Uterus (tissue), 4 donors: Measurements from ENCODE around the gene ASIC2. TPM values are rescaled to one million over a fixed set of nuclear protein-coding genes. Genes with fewer than 3 reads are reported as not detected.

Experiments
- DNase-seq, 2 donors: peaks; one replicate each; pipeline ENCODE4 v3.0.0-alpha.2; 2019 to 2020
- H3K27ac ChIP-seq, 2 donors: fragments of 200-600 bp; sonication (generic); 1 replicate in 1 of 2; 2 replicates in 1 of 2; pipeline ENCODE4 v1.5.1; 2016 to 2018
- H3K27me3 ChIP-seq, 2 donors: fragments of 200-600 bp; sonication (generic); one replicate each; pipeline ENCODE4 v1.5.1; 2018 to 2019; ENCODE audit warnings: control low read depth in 1 of 2
- H3K36me3 ChIP-seq, 2 donors: fragments of 200-600 bp; sonication (generic); one replicate each; pipeline ENCODE4 v1.5.1; 2019; ENCODE audit warnings: control low read depth in 1 of 2
- H3K4me1 ChIP-seq, 2 donors: fragments of 200-600 bp; sonication (generic); one replicate each; pipeline ENCODE4 v1.5.1; 2018 to 2019; ENCODE audit warnings: control low read depth in 1 of 2
- H3K4me3 ChIP-seq, 2 donors: fragments of 200-600 bp; sonication (generic); 1 replicate in 1 of 2; 2 replicates in 1 of 2; pipeline ENCODE4 v1.5.1; 2018 to 2019; ENCODE audit warnings: mild to moderate bottlenecking in 1 of 2
- H3K9me3 ChIP-seq, 2 donors: fragments of 200-600 bp; sonication (generic); one replicate each; pipeline ENCODE4 v1.5.1; 2019; ENCODE audit warnings: control low read depth in 1 of 2
- CTCF ChIP-seq, 4 experiments: fragments of 200-600 bp in 2 of 4; fragments of 450-650 bp in 2 of 4; sonication (generic) in 2 of 4; IDR thresholded peaks; one replicate each; pipeline ENCODE4 v1.5.1; 2016 to 2019; ENCODE audit warnings: antibody characterized with exemption in 4 of 4, mild to moderate bottlenecking in 2 of 4, moderate library complexity in 1 of 4
- POLR2A ChIP-seq, 2 donors: fragments of 450-650 bp; IDR thresholded peaks; one replicate each; pipeline ENCODE4 v1.6.1; 2016; ENCODE audit warnings: antibody characterized with exemption in 2 of 2, mild to moderate bottlenecking in 1 of 2, moderate library complexity in 1 of 2
- intact Hi-C: fragments of 100-400 bp; cut with DNase I; formaldehyde crosslinking; loops from one replicate; pipeline ENCODE4 v1.15.1; 2023; ENCODE audit warnings: low total_unique reads
- total RNA-seq, 4 donors: library from RNA; depleted of rRNA in 3 of 4; stranded (reverse); fragments of >200 nt in 3 of 4; gene quantifications; one replicate each; pipeline versions ENCODE4 v1.1.0 to v1.2.4, GENCODE V29; 2014 to 2023
- donor health status: DM: yes; HTN: yes; CAD: no.

Gene ASIC2
- total RNA-seq, 4 donors from 2014 or later: 1.2 to 1.4 TPM; not detected in 2

- no peak overlapping the region for H3K4me3 ChIP-seq
- no peaks in the 10 kb centered on the region for H3K36me3 ChIP-seq
- intact Hi-C loops: no loop called here
- TF ChIP-seq CTCF (IDR thresholded peaks at IDR 0.05) (no peak), POLR2A (IDR thresholded peaks at IDR 0.05) (no peak)
- no peak overlapping the region for H3K27ac ChIP-seq
- no peaks in the 10 kb centered on the region for H3K4me1 ChIP-seq
- DNase-seq: no peak
- no peaks in the 10 kb centered on the region for H3K27me3 ChIP-seq
- H3K9me3 ChIP-seq: no peaks in the 10 kb centered on the region
Observed at GRCh38 chr17:33079201-33079600, 213.9 kb downstream of the ASIC2 start.

GRCh38 chr17:33076979-33077378 lies 216.1 kb downstream of the ASIC2 start:
- Histone ChIP-seq H3K9me3 (no peaks in the 10 kb centered on the region), H3K27ac (no peak overlapping the region), H3K36me3 (no peaks in the 10 kb centered on the region), H3K4me3 (no peak overlapping the region), H3K4me1 (no peaks in the 10 kb centered on the region), H3K27me3 (no peaks in the 10 kb centered on the region)
- DNase-seq: no peak
- TF ChIP-seq CTCF (IDR thresholded peaks at IDR 0.05): no peak
- TF ChIP-seq POLR2A (IDR thresholded peaks at IDR 0.05): no peak
- intact Hi-C loops: no loop called here

GRCh38 chr17:33073416-33073815 lies 219.7 kb downstream of the ASIC2 start:
- no peak for TF ChIP-seq CTCF (IDR thresholded peaks at IDR 0.05)
- Histone ChIP-seq H3K4me1 (no peaks in the 10 kb centered on the region), H3K27ac (no peak overlapping the region), H3K27me3 (no peaks in the 10 kb centered on the region), H3K36me3 (no peaks in the 10 kb centered on the region), H3K4me3 (no peak overlapping the region), H3K9me3 (no peaks in the 10 kb centered on the region)
- intact Hi-C loops: no loop called here
- DNase-seq: no peak

GRCh38 chr17:33072421-33073161 lies 220.5 kb downstream of the ASIC2 start:
- Histone ChIP-seq H3K36me3 (no peaks in the 10 kb centered on the region), H3K4me3 (no peak overlapping the region), H3K4me1 (no peaks in the 10 kb centered on the region), H3K27ac (no peak overlapping the region), H3K9me3 (no peaks in the 10 kb centered on the region), H3K27me3 (no peaks in the 10 kb centered on the region)
- intact Hi-C loops: no loop called here
- no peak for DNase-seq
- TF ChIP-seq POLR2A (IDR thresholded peaks at IDR 0.05) (no peak), CTCF (IDR thresholded peaks at IDR 0.05) (no peak)

GRCh38 chr17:33071656-33072055 lies 221.4 kb downstream of the ASIC2 start:
- intact Hi-C loops: no loop called here

More at GRCh38 chr17:33071656-33072055, 221.4 kb downstream of the ASIC2 start:
- Histone ChIP-seq H3K4me1 (no peaks in the 10 kb centered on the region), H3K4me3 (no peak overlapping the region), H3K27me3 (no peaks in the 10 kb centered on the region), H3K36me3 (no peaks in the 10 kb centered on the region), H3K27ac (no peak overlapping the region), H3K9me3 (no peaks in the 10 kb centered on the region)
- TF ChIP-seq CTCF (IDR thresholded peaks at IDR 0.05): no peak
- no peak for TF ChIP-seq POLR2A (IDR thresholded peaks at IDR 0.05)
- no peak for DNase-seq
